ENCODE data around the gene PCDH7. TPM values are rescaled to one million over a fixed set of nuclear protein-coding genes. Genes with fewer than 3 reads are reported as not detected.

Gene PCDH7, protein sequence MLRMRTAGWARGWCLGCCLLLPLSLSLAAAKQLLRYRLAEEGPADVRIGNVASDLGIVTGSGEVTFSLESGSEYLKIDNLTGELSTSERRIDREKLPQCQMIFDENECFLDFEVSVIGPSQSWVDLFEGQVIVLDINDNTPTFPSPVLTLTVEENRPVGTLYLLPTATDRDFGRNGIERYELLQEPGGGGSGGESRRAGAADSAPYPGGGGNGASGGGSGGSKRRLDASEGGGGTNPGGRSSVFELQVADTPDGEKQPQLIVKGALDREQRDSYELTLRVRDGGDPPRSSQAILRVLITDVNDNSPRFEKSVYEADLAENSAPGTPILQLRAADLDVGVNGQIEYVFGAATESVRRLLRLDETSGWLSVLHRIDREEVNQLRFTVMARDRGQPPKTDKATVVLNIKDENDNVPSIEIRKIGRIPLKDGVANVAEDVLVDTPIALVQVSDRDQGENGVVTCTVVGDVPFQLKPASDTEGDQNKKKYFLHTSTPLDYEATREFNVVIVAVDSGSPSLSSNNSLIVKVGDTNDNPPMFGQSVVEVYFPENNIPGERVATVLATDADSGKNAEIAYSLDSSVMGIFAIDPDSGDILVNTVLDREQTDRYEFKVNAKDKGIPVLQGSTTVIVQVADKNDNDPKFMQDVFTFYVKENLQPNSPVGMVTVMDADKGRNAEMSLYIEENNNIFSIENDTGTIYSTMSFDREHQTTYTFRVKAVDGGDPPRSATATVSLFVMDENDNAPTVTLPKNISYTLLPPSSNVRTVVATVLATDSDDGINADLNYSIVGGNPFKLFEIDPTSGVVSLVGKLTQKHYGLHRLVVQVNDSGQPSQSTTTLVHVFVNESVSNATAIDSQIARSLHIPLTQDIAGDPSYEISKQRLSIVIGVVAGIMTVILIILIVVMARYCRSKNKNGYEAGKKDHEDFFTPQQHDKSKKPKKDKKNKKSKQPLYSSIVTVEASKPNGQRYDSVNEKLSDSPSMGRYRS (N-terminal part only)
- 10 to 100 TPM; 22.2 to 44.2 (median 39.2) TPM for polyA plus RNA-seq (ENCODE audit: insufficient read depth in 1 of 5, insufficient read length in 5 of 5, low replicate concordance in 1 of 5)
- long read RNA-seq, donor 1, full-length matches to known transcripts, result 14 of 47 reads
- long read RNA-seq, donor 1, partial matches to known transcripts, result 33 of 47 reads
- long read RNA-seq, donor 1, other reads (novel, unspliced or antisense), result 0 of 47 reads
- long read RNA-seq, donor 2, full-length matches to known transcripts, result 7 of 7 reads
- long read RNA-seq, donor 2, partial matches to known transcripts, result 0 of 7 reads
- long read RNA-seq, donor 2, other reads (novel, unspliced or antisense), result 0 of 7 reads
- long read RNA-seq, donor 3, full-length matches to known transcripts, result 10 of 10 reads
- long read RNA-seq, donor 3, partial matches to known transcripts, result 0 of 10 reads
- long read RNA-seq, donor 3, other reads (novel, unspliced or antisense), result 0 of 10 reads
- long read RNA-seq, donor 4, full-length matches to known transcripts, result 16 of 30 reads
- long read RNA-seq, donor 4, partial matches to known transcripts, result 14 of 30 reads
- long read RNA-seq, donor 4, other reads (novel, unspliced or antisense), result 0 of 30 reads
- long read RNA-seq, donor 5, full-length matches to known transcripts, result 23 of 30 reads
- long read RNA-seq, donor 5, partial matches to known transcripts, result 7 of 30 reads
- long read RNA-seq, donor 5, other reads (novel, unspliced or antisense), result 0 of 30 reads
- long read RNA-seq, donor 6, full-length matches to known transcripts, result 18 of 24 reads
- long read RNA-seq, donor 6, partial matches to known transcripts, result 6 of 24 reads
- long read RNA-seq, donor 6, other reads (novel, unspliced or antisense), result 0 of 24 reads
- long read RNA-seq, donor 7, full-length matches to known transcripts, result 6 of 6 reads
- long read RNA-seq, donor 7, partial matches to known transcripts, result 0 of 6 reads
- long read RNA-seq, donor 7, other reads (novel, unspliced or antisense), result 0 of 6 reads
- long read RNA-seq, donor 8, full-length matches to known transcripts, result 7 of 7 reads
- long read RNA-seq, donor 8, partial matches to known transcripts, result 0 of 7 reads
- long read RNA-seq, donor 8, other reads (novel, unspliced or antisense), result 0 of 7 reads

DNA sequence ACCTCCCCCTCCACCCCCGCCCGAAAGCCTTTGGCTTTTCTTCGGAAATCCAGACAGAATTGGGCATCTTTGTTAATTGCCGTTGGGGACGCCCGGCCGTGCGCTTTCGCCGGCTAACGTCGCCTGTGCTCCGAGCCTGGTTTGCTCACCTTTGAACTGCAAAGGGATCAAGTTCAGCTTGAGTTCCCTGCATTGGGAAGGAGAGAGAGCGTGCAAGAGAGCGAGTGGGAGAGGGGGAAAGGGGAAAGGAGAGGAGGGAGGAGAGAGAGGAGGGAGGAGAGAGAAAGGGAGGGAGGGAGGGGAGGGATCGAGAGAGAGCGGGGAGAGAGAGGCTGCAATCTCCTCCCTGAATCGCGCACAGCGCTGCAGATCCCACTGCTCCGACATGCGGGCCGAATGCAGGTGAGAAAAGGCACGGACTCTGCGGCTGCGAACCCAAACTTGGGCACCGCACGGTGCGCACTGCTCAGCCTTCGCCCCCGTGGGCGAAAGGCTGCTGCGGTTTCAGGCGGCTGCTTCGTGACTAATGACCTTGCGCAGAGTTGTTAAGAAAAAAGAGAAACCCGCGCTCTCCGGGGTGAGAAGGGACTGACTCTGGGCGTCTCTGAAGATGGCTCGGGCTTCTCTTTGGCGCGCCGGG, at the start of gene PCDH7:
PCDH7 (plus strand) TSS at position 349 of the 640 bp plus-strand sequence. CDS start 1,054 bp downstream, outside the sequence.
- peak; percentile 79 to 82 for DNase-seq

DNA sequence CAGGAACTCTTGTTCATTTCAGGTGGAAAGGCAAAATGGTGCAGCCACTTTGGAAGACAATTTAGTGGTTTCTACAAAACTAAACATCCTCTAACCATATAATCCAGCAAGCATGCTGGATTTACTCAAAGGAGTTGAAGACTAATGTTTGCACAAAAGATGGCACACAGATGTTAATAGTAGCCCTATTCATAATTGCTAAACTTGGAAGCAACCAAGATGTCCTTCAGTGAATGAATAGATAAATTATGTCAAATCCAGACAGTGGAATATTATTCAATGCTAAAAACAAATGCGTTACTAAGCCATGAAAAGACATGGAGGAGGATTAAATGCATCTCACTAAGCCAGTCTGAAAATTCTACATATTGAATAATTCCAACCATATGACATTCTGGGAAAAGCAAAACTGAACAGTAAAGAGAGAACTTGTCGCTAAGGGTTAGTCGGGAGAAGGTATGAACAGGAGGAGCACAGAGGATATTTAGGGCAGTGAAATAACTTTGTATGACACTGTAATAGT, 48.2 kb upstream of the PCDH7 start:
- no peak for DNase-seq

DNA sequence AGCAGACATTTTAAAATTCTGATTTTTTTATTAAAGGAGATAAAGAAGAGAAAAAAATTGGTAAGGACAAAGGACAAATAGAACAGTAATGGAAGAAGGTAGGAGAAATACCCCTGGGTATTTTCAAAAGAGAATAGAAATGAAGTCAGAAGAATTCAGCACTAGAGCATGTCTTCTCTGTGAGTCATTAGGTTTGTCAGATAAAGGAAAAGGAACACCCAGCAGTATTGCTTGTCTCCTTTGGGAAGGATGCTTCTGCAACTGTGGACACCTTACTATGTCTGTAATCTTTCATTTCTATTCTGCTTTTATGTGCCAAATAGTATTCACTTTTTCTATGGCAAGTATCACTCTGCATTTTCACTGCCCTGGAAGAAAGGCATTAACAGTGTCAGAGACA, 24.0 kb upstream of the PCDH7 start:
- DNase-seq, result no peak

DNA sequence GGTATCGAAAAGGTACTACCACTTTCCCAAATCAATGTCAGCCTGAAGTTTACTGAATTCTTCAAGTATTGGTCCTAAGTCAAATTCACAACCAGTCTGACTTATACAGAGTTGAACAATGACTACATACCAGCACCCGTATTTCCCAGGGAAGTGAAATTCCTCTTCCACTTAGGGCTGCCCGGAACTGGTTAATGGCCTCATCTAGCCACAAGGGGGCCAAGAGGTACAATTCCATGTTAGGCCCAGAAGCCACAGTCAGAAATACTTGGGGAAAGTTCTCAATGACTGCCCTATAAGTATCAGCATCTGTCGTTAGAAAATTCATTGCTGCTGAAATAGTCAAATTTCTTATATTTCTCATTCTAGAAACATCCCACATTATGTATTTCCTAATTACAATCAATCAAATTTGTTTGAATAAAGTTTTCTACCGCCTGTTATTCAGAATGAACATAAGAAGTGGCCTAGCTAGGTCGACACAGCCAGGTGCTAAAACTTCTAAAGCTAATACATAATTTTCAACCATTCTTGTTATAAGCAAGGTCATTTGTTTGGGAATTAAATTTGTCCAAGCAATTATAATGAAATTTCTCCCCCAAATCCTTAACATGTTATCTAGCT, 5.6 kb upstream of the PCDH7 start:
- peak in 1 of 2 donors; percentile 23 for DNase-seq

DNA sequence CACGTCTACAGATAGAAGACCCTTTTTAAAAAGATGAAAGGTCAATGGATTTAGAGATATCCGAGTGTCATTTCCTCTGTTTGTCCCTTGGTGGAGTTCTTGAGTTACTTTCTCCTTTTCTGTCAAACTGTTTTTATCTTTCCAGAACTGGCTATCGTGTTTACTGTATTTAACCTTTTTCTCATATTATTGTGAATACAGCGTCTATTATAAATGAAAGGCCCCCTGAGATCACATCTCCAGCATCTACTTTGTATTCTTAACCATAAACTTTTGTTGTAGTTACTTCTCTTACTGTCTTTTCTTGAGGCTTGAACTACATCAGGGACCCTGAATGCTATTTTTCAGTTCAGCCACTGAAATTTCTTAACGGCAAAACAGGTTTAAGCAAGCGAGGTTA, 4.0 kb upstream of the PCDH7 start:
- DNase-seq, result peak in 1 of 2 donors; percentile 36

DNA sequence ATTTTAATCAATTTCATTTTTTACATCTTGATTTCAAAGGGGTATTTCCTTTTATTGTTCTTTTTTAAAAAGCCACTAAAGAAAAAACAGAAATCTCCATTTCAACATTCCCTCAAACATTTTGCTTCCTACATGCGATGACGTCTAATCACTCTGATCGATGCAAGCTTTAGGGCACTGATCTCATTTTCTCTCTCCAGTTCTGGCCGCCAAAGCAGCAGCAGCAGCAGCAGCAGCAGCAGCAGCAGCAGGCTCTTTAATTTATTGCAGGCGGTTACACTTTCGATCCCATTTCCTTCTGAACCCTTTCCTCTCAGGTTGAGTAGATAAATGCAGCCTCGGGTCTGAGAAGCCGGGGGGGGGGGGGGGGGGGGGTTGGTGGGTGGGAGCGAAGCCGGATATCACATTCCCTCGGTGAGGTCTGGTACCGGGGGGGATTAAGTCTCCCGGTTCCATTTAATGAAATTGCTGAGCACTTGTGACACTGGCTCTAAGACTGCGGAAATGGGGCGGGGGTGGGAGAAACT, 3.4 kb upstream of the PCDH7 start:
- DNase-seq, result peak in 1 of 2 donors; percentile 64

DNA sequence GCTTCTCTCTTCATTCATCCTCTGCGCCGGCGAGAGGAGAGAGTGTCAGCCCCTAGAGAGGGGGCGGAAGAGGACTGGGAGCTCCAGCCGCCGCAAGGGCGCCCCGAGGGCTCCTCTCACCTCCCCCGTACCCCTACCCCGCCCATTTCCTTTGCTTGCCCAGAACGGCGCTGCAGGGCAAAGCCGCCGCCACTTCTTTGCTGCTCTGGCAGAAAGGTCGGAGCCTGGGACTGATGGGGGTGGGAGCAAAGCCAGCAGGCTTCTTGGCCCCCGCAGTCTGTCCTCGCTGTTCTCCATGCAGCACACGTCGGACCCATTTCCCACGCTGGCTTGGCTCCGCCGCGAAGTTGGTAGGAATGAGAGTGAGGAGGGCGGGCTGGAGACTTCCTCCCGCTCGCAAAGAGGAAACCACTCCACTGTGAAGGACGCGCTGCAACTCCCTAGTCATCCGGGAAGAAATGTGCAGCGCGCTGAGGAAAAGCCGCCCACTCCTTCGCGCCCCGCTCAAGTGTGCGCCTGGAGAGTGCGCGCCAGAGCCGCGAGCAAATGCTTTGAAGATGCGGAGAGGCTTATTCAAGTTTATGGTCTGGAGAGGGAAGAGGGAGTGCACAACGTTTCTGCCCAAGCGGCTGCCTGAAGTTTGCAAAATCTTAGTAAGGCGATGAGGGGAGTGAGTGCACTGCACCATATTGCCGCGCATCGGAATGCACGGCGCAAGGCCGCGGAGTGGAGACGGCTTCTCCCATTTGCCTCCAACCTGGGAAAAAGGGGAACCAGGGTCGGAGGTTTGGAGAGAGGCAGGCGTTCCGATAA, 2.8 kb upstream of the PCDH7 start:
- DNase-seq, result peak; percentile 69 to 76

DNA sequence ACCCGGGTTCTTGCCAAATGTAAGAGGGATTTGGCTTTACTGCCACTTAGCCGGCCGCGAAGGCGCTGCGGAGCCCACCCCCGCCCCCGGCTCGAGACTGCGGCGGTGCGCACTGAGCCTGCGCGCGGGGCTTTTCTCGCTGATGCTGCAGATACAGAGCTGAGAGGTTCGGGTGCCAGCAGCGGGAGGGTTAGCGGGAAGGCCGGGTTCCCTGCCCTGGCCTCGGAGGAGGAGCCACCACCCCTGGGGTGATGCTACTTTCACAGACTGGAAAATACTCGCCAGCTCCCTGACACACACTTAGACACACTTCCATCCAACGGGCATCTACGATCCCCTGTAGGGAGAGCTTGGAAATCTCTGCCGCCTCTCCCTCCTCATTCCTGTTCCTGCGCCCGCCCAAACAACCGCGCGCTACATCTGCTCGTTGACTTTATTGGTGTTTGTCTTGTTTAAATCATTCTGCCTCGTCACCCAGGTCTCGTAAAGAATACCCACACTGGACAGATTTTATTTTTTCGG, 2.1 kb upstream of the PCDH7 start:
- peak; percentile 75 to 78 for DNase-seq

DNA sequence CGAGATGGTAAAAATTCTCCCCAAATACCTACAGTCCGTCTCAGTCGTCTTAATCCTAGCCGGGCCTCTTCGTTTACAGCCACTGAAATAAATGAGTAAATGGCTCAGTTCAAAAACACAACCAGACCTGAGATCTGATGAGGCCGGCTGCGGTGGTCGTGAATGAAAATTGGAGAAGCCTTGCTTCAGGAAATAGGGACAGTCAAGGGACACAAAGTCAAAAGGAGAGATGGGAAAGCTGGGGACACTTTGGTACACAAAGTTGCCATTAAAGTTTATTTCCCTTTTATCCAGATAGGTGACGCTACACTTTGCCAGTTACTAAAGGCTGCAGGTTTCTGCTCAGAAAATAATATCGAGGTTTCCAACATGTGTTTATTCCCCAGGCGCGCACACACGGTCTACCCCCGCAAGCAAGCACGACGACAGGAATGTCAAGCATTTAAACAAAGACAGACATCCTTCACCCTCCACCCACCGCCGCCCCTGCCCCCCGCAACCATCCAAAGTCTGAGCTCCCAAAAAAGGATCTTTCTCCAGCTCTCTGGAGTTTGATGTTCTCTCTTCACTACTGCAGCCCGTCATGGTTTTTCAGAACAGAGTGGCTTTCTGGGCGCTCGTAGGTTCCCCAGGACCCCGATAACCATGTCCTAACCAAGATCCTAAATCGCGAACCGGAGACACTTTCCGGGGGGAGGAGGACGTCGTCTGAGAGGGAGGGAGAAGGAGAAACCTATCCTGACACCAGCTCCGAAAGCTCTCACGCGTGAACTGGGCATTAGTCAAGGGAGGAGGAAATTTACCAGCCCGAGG, 1.3 kb upstream of the PCDH7 start:
- DNase-seq, result no peak

DNA sequence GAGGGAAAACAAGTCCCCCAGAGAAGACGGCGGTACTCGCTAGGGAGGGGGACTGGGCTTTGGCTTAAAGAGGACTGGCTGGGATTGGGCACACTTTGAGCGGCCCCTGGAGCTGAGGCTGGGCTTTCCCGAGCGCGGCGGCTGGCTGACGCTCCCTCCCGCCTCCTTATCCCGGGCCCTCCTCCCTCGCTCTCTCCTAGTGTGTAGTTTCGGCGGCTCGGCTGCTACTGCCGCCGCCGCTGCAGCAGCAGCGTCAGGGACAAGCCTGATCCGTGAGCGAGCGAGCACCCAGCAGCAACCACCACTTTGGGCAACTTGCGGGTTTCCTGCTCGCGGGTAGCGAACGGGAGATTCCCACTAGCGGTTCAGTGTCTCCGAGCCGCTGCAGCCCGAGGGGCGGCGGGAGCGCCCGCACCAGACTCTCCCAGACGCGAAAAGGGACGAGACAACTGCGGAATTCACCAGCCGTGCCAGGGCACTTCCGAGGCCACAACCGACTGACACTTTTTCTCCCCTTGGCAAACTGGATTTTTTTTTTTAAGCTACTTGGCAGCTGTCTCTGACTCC, 632 bp upstream of the PCDH7 start:
- peak; percentile 70 to 71 for DNase-seq

DNA sequence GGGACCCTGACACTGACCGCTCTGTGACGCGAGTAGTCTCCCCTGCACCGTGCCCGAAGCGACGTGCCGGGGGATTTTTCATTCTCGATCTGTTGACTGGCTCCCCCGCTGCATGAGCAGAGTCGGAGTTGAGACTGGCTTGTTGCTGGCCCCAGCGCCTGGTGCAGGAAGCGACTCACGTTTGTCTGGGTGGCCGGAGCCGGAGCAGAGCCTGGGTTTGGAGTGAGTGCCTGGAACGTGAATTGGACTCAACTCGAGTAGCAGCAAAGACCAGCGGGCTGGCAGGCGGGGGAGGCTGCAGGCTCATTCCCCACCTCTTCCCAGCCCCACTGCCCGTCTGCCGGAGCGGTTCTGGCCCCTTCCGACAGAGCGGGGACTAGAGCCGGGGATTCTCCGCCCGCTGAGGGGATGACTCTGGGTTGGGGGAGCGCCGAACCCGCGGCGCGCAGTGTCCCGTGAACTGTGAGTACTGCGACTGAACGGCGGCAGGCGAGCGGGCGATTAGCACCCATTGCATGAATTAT, 554 bp downstream of the PCDH7 start:
- no peak for DNase-seq

DNA sequence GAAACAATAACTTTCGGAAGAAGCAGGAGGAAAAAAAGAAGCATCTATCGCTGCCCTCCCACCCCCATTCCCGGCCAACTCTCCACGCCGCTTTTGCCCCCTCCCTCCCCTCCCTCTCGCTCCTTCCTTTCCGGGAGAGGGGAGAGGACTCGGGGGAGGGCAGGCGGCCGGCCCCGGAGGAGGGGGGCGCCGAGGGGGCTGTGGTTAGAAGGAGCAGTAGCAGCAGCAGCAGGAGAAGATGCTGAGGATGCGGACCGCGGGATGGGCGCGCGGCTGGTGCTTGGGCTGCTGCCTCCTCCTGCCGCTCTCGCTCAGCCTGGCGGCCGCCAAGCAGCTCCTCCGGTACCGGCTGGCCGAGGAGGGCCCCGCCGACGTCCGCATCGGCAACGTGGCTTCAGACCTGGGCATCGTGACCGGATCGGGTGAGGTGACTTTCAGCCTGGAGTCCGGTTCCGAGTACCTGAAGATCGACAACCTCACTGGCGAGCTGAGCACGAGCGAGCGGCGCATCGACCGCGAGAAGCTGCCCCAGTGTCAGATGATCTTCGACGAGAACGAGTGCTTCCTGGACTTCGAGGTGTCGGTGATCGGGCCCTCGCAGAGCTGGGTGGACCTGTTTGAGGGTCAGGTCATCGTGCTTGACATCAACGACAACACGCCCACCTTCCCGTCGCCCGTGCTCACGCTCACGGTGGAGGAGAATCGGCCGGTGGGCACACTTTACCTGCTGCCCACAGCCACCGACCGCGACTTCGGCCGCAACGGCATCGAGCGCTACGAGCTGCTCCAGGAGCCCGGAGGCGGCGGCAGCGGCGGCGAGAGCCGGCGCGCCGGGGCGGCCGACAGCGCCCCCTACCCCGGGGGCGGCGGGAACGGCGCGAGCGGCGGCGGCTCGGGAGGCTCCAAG, 1.3 kb downstream of the PCDH7 start:
- DNase-seq, result peak in 1 of 2 donors; percentile 49

DNA sequence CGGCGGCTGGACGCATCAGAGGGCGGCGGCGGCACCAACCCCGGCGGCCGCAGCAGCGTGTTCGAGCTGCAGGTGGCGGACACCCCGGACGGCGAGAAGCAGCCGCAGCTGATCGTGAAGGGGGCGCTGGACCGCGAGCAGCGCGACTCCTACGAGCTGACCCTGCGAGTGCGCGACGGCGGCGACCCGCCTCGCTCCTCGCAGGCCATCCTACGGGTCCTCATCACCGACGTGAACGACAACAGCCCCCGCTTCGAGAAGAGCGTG, 1.9 kb downstream of the PCDH7 start:
- no peak for DNase-seq

DNA sequence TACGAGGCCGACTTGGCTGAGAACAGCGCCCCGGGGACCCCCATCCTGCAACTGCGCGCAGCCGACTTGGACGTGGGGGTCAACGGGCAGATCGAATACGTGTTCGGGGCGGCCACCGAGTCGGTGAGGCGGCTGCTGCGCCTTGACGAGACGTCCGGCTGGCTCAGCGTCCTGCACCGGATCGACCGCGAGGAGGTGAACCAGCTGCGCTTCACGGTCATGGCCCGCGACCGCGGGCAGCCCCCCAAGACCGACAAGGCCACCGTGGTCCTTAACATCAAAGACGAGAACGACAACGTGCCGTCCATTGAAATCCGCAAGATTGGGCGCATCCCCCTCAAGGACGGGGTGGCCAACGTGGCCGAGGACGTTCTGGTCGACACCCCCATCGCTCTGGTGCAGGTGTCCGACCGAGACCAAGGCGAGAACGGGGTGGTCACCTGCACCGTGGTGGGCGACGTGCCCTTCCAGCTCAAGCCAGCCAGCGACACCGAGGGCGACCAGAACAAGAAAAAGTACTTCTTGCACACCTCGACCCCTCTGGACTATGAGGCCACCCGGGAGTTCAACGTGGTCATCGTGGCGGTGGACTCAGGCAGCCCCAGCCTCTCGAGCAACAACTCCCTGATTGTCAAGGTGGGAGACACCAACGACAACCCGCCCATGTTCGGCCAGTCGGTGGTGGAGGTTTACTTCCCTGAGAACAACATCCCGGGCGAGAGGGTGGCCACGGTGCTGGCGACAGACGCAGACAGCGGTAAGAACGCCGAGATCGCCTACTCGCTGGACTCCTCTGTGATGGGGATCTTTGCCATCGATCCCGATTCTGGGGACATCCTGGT, 2.4 kb downstream of the PCDH7 start:
- no peak for DNase-seq
